ENCODE results near the gene C7orf57. TPM values are rescaled to one million over a fixed set of nuclear protein-coding genes. Genes with fewer than 3 reads are reported as not detected.

Gene C7orf57
- total and polyA plus RNA-seq, 9 donors: 0.02 to 18.6 (median 0.35) TPM; not detected in 3

DNA sequence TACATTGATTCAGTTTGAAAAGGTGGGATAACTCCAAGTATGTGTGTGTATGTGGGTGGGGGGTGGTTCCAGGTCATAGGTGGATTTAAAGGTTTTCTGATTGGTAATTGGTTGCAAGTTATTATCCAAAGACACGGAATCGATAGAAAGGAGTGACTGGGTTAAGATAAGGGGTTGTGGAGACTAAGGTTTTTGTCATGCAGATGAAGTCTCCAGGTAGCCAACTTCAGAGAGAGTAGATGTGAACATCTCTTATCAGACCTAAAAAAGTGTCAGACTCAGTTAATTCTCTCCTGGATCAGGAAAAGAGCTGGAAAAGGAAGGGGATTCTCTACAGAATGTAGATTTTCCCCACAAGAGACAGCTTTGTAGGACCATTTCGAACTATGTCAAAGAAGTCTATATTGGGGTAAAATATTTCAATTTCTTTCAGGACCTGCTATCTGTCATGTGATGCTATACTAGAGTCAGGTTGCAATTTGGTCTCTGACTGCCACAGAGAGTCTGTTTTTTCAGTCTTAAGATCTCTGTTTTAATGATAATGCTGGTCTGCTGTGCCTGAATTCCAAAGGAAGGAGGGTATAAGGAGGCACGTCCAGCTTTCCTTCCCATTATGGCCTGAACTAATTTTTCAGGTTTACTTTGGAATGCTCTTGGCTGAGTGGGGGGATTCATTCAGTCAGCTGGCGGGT is 3.6 kb downstream of the C7orf57 start:
- no peaks in the 10 kb centered on the region for H3K27me3 ChIP-seq
- no peak for DNase-seq
- H3K9me3 ChIP-seq: no peaks in the 10 kb centered on the region
- no peak for TF ChIP-seq POLR2A (IDR thresholded peaks at IDR 0.05)
- 41 to 47% (median 45%) methylated on average over 5 of the region's 5 CpGs for WGBS, 3 donors
- peaks cover 11% of the 10 kb centered on the region for H3K4me1 ChIP-seq (ENCODE audit: insufficient read depth)
- H3K27ac ChIP-seq: no peak overlapping the region
- H3K36me3 ChIP-seq: no peaks in the 10 kb centered on the region
- H3K4me3 ChIP-seq: no peak overlapping the region
- intact Hi-C loops (cut with DNase I): no loop called here

DNA sequence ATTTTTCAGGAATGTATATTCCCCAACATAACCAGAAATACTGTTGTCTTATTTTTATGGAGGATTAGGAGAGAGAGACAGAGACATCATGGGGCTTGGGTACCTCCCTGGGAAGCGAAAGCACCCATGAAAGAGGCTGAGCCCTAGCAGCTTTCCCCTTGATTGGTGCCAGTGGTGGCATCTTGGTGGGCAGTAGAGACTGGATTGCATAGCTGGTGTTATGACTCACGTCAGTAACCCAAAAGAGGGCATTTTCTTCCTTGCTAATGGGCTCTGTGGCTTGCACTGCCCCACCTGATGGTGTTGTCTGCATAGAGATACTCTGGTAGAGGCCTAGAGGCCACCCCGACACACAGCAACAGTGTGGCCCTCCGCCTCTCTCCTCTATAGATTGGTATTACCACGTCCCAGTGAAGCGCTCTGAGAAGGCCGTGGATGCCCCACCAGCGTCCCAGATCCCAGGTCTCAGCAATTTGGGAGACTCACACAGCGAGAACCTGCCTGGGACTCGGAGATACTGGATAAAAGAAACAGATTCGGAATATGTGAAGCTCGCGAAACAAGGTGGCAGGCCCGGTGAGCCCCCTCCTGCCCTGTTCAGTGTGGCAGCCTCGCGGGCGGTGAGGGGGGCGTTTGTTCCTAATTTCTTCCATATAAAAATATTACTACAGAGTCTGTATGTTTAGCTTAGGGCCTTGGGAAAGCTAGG is 5.8 kb downstream of the C7orf57 start:
- no peak for DNase-seq
- Histone ChIP-seq H3K27me3 (no peaks in the 10 kb centered on the region), H3K4me3 (no peak overlapping the region), H3K9me3 (no peaks in the 10 kb centered on the region), H3K27ac (no peak overlapping the region), H3K36me3 (no peaks in the 10 kb centered on the region), H3K4me1 (ENCODE audit: insufficient read depth) (no peaks in the 10 kb centered on the region)
- intact Hi-C loops (cut with DNase I): no loop called here
- TF ChIP-seq, protein P1, sequence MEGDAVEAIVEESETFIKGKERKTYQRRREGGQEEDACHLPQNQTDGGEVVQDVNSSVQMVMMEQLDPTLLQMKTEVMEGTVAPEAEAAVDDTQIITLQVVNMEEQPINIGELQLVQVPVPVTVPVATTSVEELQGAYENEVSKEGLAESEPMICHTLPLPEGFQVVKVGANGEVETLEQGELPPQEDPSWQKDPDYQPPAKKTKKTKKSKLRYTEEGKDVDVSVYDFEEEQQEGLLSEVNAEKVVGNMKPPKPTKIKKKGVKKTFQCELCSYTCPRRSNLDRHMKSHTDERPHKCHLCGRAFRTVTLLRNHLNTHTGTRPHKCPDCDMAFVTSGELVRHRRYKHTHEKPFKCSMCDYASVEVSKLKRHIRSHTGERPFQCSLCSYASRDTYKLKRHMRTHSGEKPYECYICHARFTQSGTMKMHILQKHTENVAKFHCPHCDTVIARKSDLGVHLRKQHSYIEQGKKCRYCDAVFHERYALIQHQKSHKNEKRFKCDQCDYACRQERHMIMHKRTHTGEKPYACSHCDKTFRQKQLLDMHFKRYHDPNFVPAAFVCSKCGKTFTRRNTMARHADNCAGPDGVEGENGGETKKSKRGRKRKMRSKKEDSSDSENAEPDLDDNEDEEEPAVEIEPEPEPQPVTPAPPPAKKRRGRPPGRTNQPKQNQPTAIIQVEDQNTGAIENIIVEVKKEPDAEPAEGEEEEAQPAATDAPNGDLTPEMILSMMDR (IDR thresholded peaks at IDR 0.05): no peak
- WGBS, 3 donors: 88 to 94% (median 89%) methylated on average over 18 of the region's 18 CpGs

DNA sequence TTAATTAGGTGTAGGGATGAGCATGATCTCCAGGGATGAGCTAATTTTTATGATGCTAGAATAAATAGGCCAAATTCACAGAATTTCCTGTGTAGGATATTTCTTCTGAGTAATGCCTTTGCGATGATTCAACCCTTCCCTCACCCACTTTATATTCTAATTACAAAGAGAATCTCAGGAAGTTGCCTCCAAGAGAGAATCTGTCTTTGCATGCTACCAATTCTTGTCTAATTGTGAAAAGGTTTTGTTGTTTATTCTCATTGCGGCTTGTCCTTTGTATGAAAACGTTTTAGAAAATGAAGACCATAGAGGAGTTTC is 6.3 kb downstream of the C7orf57 start:
- TF ChIP-seq EP300 (IDR thresholded peaks at IDR 0.05): no peak
- TF ChIP-seq POLR2A (IDR thresholded peaks at IDR 0.05): no peak
- TF ChIP-seq, protein P1 (IDR thresholded peaks at IDR 0.05): no peak
- Histone ChIP-seq H3K36me3 (no peaks in the 10 kb centered on the region), H3K9me3 (no peaks in the 10 kb centered on the region), H3K27me3 (no peaks in the 10 kb centered on the region), H3K4me3 (no peak overlapping the region), H3K27ac (no peak overlapping the region), H3K4me1 (ENCODE audit: insufficient read depth) (no peaks in the 10 kb centered on the region)
- WGBS, 3 donors: 73 to 83% (median 74%) methylated on average over 3 of the region's 3 CpGs
- intact Hi-C loops (cut with DNase I): no loop called here
- no peak for DNase-seq

DNA sequence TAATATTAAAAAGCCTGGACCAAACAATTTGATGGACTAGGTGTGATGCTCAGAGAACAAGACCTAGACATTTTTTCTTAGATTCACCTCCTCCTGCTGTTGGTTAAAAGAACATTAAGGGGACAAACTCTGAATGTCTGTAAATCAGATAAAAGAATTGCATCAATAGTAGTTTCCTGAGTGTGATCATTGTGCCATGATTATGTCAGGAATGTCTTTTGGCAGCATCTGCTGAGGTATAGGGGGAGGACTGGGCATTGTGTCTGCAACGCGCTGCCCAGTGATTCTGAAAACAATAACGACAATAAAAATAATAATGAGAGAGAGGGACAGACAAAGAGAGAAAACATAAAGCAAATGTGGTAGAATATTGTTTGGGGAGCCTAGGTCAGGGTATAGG is 6.9 kb downstream of the C7orf57 start:
- intact Hi-C loops (cut with DNase I): no loop called here
- WGBS, 3 donors: 53 to 74% (median 56%) methylated on average over 3 of the region's 3 CpGs
- Histone ChIP-seq H3K4me3 (no peak overlapping the region), H3K36me3 (no peaks in the 10 kb centered on the region), H3K9me3 (no peaks in the 10 kb centered on the region), H3K27me3 (no peaks in the 10 kb centered on the region), H3K4me1 (ENCODE audit: insufficient read depth) (no peaks in the 10 kb centered on the region), H3K27ac (no peak overlapping the region)
- TF ChIP-seq EP300 (IDR thresholded peaks at IDR 0.05): no peak
- TF ChIP-seq, protein P1 (IDR thresholded peaks at IDR 0.05): no peak
- no peak for TF ChIP-seq POLR2A (IDR thresholded peaks at IDR 0.05)
- DNase-seq: no peak

DNA sequence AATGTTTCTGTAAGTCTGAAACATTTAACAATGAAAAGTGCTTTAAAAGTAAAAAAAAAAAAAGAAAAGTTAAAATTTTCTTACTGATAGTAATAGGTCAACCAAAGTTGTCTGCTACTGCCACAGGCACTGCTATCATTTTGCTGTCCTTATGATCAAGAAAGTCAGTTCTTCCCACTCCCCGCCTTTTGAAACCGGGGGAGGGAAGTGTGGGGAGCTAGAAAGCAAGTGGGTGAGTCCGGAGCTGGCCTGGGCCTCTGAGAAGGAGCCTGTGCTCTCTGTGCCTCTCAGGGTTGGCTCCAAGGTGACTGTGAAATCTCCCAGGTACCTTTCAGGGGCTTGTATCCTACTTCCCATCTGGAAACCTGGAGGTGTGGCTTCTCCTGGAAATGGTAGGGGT is 7.3 kb downstream of the C7orf57 start:
- Histone ChIP-seq H3K27me3 (no peaks in the 10 kb centered on the region), H3K9me3 (no peaks in the 10 kb centered on the region), H3K4me3 (no peak overlapping the region), H3K4me1 (ENCODE audit: insufficient read depth) (no peaks in the 10 kb centered on the region), H3K36me3 (no peaks in the 10 kb centered on the region), H3K27ac (no peak overlapping the region)
- no peak for DNase-seq
- 63 to 66% (median 63%) methylated on average over 3 of the region's 3 CpGs for WGBS, 3 donors
- intact Hi-C loops (cut with DNase I): no loop called here
- TF ChIP-seq, protein P1 (IDR thresholded peaks at IDR 0.05): no peak
- TF ChIP-seq POLR2A (IDR thresholded peaks at IDR 0.05) (no peak), EP300 (IDR thresholded peaks at IDR 0.05) (no peak)
